GM21723 (cell line): Measurements from ENCODE around the gene DDX46.
A peak's percentile ranks its signal among the peaks of the same experiment; 100 is the strongest.
"Not testable (repeated sequence)": the region's sequence is repeated elsewhere in the genome, so short reads cannot be mapped to it uniquely, and the experiment has no call there.

Source experiments
- ATAC-seq: cut with Tn5 transposase; IDR thresholded peaks from one replicate; pipeline ENCODE4 v1.9.1; 2021; ENCODE audit warnings: mild to moderate bottlenecking, moderate library complexity; ENCODE audit not compliant: unreplicated experiment

DDX46 gene

GRCh38 chr5:134838361-134838760 lies 79.8 kb downstream of the DDX46 start:
- not testable (repeated sequence) for ATAC-seq

- ATAC-seq = no peak
These were observed 82.2 kb downstream of the DDX46 start for GRCh38 chr5:134840811-134841210.

GRCh38 chr5:134844252-134844651 lies 85.7 kb downstream of the DDX46 start:
- ATAC-seq = no peak

- no peak for ATAC-seq
These were observed 86.8 kb downstream of the DDX46 start for GRCh38 chr5:134845335-134845851.

GRCh38 chr5:134845852-134846640 lies 87.5 kb downstream of the DDX46 start, which contains the start of gene C5orf24:
C5orf24 (plus strand) TSS chr5:134845968; CDS start chr5:134854901, 8,933 bp downstream.
- peak; percentile 95 for ATAC-seq

- ATAC-seq = peak; percentile 9
These were observed 88.0 kb downstream of the DDX46 start for GRCh38 chr5:134846641-134846960.

- ATAC-seq = not testable (repeated sequence)
These were observed 90.9 kb downstream of the DDX46 start for GRCh38 chr5:134849434-134849933.

- no peak for ATAC-seq
These were observed 92.8 kb downstream of the DDX46 start for GRCh38 chr5:134851307-134851923.

GRCh38 chr5:134856465-134856864 lies 97.9 kb downstream of the DDX46 start:
- not testable (repeated sequence) for ATAC-seq

- no peak for ATAC-seq
These were observed 98.8 kb downstream of the DDX46 start for GRCh38 chr5:134857401-134857800.

GRCh38 chr5:134864707-134865106 lies 106.1 kb downstream of the DDX46 start:
- no peak for ATAC-seq

- no peak for ATAC-seq
These were observed 114.9 kb downstream of the DDX46 start for GRCh38 chr5:134873494-134873893.

GRCh38 chr5:134873987-134874830 lies 115.6 kb downstream of the DDX46 start, which contains the start of gene TXNDC15:
TXNDC15 (plus strand) TSS chr5:134874371; CDS start chr5:134874428, 57 bp downstream.
- peak; percentile 83 for ATAC-seq

- ATAC-seq = peak; percentile 52
These were observed 116.5 kb downstream of the DDX46 start for GRCh38 chr5:134874831-134875655.

GRCh38 chr5:134877159-134877558 lies 118.6 kb downstream of the DDX46 start:
- no peak for ATAC-seq

- ATAC-seq = no peak
These were observed 119.8 kb downstream of the DDX46 start for GRCh38 chr5:134878403-134878802.

GRCh38 chr5:134879456-134879855 lies 120.9 kb downstream of the DDX46 start:
- ATAC-seq = no peak
